AG09319 (cell line): ENCODE data around the gene MMP14.

Experiments used
- DNase-seq: peaks from one replicate; pipeline ENCODE4 v3.0.0-alpha.2; 2010; ENCODE audit warnings: low read depth; ENCODE audit errors: extremely low read depth
- TF ChIP-seq, protein P1 (sequence below): IDR thresholded peaks from 2 replicates; pipeline ENCODE4 v1.5.1; 2011; ENCODE audit warnings: low read depth, mild to moderate bottlenecking, inconsistent platforms, low read length, moderate library complexity

Gene MMP14

DNA sequence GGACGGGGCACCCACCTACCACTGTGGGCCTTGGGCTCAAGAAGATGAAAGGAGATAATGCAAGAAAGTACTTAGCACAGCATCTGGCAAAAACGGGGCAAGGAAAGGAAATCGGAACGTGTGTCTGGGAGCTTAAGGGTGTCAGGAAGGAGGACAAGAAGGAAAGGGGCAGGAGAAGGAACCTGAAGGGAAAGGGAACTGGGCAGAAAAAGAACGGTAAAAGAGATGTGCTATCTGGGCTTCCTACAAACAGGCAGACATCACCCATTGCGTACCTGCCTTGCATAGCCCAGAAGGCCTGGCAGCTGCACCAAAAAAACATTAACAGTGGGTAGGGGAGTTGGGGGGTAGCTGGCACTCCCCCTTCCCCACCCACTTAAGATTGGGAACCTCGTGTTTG is 45.7 kb downstream of the MMP14 start:
- TF ChIP-seq, protein P1, sequence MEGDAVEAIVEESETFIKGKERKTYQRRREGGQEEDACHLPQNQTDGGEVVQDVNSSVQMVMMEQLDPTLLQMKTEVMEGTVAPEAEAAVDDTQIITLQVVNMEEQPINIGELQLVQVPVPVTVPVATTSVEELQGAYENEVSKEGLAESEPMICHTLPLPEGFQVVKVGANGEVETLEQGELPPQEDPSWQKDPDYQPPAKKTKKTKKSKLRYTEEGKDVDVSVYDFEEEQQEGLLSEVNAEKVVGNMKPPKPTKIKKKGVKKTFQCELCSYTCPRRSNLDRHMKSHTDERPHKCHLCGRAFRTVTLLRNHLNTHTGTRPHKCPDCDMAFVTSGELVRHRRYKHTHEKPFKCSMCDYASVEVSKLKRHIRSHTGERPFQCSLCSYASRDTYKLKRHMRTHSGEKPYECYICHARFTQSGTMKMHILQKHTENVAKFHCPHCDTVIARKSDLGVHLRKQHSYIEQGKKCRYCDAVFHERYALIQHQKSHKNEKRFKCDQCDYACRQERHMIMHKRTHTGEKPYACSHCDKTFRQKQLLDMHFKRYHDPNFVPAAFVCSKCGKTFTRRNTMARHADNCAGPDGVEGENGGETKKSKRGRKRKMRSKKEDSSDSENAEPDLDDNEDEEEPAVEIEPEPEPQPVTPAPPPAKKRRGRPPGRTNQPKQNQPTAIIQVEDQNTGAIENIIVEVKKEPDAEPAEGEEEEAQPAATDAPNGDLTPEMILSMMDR: no peak

DNA sequence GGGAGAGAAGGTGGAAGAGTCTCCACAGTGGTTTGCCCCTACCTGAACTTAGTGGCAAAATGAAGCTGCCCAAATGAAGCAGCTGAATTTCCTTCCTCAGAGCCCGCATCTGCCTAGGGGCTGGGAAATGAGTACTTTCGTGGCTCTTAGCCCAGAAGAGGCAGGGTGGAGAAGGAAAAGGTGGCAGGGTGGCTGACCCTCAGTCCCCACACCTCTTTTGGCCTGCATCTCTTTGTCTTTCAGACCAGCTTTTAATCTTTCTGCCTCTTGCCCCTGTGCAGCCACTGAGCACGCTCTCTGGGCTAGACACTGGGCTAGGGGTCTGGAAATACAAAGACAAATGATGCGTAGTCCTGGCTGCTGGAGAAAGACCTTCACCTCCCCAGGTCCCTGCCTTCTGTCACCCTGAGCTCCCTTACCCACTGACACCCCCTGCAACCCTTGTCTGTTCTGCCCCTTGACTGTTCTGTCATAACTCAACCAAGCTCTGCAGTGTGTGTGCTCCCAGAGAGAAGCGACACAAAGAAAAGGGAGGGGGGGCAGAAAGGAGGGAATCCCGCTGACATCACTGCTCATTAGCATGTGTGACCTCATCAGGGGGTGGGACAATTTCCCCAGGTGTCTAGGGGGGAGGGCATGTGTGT is 46.3 kb downstream of the MMP14 start:
- DNase-seq: no peak
- TF ChIP-seq, protein P1: no peak

More for the DNA sequence above, 45.7 kb downstream of the MMP14 start:
- DNase-seq: no peak

DNA sequence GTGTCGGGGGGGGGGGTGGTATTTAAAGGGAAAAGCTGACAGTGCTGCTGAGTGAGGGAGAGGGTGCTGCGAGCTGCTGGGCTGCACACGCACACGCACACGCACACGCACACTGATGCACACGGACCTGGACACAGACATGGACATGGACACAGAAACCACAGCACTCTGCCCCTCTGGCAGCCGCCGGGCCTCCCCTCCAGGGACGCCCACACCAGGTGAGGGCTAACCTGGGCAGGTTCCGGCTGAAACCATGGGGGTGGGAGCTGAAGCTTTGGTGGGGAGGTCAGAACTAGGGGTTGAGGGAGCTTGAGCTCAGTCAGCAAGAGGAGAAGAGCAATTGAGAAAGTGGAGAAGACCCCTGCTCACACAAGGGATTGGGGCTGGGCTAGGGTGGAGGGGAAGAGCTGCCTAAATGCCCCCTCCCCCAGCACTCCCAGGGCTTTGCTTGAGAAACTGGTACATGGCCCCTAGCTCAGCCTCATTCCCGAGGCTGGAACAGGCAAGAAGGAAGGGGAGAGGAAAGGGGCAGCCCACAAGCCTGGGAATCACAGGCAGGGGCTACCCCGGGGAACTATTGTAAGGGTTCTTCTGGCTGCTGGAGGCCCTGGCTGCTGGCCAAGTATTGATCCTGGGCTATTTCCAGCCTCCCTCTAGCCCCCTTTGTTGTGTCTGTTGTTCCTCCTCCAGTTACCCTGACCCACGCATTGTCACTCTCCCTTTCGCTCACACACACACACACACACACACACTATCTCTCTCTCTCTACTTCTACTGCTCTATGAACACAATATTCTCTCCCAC is 47.0 kb downstream of the MMP14 start, which contains the start of gene REM2:
Gene REM2 (plus strand): TSS at position 50 of the 804 bp plus-strand sequence. CDS start 66 bp downstream, at position 116.
- TF ChIP-seq, protein P1: no peak
- no peak for DNase-seq

DNA sequence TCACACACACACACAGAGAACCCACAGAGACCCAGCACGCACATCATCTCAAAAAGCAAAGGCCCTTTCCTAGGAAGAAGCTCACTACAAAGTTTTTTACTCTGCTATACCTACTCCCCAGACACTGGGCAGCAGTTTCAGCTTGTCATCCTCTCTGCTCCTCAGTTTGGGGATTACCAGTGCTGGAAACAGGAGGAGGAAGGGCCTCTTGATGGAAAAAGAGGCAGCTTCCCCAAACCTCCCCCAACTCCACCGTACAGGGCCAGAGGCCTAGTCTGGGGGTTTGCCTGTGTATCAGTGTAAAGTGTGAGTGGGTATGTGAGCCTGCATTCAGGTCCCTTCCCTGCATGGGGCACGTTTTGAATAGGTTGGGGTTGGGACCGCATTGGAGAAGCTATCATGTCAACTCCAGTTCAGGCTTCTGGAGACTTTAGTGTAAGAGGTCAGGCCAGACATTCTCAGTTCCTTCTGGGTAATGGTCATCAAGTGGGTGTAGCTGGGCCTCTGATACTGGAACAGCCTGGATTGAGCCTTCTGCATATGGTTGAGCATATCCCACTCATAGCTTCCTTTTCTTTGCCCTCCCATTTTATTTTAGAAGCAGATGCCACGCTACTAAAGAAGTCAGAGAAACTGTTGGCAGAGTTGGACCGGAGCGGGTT is 47.8 kb downstream of the MMP14 start:
- no peak for DNase-seq

DNA sequence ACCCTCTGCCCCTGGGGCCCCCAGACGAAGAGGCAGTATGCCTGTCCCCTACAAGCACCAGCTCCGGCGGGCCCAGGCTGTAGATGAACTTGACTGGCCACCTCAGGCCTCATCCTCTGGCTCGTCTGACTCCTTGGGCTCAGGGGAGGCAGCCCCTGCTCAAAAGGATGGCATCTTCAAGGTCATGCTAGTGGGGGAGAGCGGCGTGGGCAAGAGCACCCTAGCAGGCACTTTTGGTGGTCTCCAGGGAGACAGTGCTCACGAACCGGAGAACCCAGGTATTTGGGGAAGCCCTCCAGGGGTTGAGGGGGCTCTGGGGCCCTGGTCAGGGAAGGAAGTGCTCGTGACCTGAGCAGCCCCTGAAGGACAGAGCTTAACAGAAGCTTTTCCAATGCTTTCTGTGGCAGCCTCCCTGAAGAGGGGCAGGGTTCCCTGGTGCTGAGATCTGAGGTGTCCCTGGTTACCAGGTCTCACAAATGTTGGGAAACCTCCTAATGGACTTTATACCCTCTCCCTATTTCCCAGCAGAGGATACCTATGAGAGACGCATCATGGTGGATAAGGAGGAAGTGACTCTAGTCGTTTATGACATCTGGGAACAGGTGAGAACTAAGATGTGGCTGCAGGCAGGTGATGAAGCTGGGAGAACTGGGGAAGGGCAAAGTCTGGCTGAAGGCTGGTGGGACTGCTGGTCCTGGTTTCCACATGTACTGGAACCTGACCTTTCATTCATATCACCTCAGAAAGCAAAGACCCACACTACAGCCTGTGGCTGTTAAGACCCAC is 48.5 kb downstream of the MMP14 start:
- TF ChIP-seq, protein P1: no peak
- no peak for DNase-seq

More for the DNA sequence above, 47.8 kb downstream of the MMP14 start:
- TF ChIP-seq, protein P1: no peak

DNA sequence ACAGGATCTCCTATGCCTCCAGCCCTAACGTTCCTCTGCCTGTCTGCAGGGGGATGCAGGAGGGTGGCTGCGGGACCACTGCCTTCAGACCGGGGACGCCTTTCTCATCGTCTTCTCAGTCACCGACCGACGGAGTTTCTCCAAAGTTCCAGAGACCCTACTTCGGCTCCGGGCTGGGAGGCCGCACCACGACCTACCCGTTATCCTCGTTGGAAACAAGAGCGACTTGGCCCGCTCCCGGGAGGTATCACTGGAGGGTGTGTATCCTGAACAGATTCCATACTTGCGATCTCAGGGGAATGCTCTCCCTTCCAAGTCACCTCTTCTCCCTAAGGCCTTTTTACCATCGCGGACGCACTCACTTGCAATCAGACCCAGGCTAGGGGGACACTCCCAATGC is 49.6 kb downstream of the MMP14 start:
- no peak for DNase-seq
- TF ChIP-seq, protein P1: no peak
